DMS153 treated with DMSO at 0.1 percent for 48 hours (cell line): ENCODE results near the gene CDH4.

Experiments used
- DNase-seq: peaks from one replicate; lab custom pipeline; 2025; ENCODE audit not compliant: unreplicated experiment; lab: John Stamatoyannopoulos, UW

CDH4 gene

GRCh38 chr20:61640131-61640870, 388.2 kb downstream of the CDH4 start:
- DNase-seq, result no peak

- DNase-seq, result no peak
Observed at GRCh38 chr20:61640871-61641245, 388.8 kb downstream of the CDH4 start.

GRCh38 chr20:61643656-61644377, 391.8 kb downstream of the CDH4 start:
- no peak for DNase-seq

- no peak for DNase-seq
Observed at GRCh38 chr20:61644378-61645076, 392.5 kb downstream of the CDH4 start.

DNA sequence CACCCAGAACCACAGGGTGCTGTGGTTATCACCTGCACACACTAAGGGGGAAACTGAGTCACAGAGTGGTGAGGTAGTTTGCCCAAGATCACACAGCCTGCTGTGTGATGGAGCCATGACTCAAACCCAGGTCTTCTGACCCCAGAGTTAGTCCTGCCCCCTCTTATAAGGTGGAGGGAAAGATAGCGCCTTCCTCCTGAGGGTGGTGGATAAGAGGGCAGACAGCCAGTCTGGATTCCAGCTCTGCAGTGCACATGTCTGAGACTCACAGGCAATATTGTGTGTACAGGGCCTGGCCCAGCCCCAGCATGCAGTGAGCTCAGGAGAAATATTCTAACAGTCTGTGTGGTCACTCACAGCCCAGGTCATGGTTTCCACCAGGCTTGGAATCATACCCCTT, 393.7 kb downstream of the CDH4 start:
- no peak for DNase-seq

GRCh38 chr20:61646453-61646852, 394.4 kb downstream of the CDH4 start:
- no peak for DNase-seq

GRCh38 chr20:61646986-61647385, 394.9 kb downstream of the CDH4 start:
- DNase-seq, result no peak

- DNase-seq, result no peak
Observed at GRCh38 chr20:61647702-61648101, 395.6 kb downstream of the CDH4 start.

DNA sequence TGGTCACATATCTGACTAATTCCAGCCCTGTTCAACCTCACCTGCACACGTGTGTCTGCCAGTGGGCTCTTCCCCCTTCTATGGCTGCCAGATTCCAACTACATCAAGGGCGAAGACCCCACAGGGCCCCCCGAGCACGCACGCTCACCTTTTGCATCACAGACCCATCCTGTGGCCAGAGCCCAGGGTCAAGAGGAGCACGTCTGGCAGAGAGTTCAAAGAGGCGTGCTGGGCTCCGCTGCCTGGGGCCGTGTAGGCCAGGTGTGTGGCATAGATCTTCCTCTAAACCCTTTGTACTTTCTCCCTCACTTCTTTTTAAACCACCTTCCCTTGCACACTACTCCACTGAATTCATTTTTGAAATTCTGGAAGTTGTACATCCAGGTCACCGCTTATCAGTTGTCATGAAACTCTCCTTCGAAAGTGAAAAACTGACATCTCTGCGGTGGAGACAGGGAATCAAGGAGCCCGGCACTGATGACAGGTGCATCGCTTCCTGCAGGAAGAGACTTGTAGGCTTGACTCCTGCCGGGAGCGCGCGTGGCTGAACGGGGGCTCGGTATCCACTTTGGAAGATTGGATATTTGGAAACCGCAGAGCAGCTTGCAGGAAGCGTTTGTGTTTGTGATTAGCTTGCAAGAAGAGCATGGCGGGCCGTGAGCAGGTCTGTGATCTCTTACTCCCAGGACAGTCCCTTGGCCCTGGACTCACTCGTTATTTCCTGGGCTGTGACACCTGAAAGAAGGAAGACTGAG, 397.2 kb downstream of the CDH4 start:
- DNase-seq, result no peak

GRCh38 chr20:61649860-61650162, 397.8 kb downstream of the CDH4 start:
- DNase-seq, result no peak

DNA sequence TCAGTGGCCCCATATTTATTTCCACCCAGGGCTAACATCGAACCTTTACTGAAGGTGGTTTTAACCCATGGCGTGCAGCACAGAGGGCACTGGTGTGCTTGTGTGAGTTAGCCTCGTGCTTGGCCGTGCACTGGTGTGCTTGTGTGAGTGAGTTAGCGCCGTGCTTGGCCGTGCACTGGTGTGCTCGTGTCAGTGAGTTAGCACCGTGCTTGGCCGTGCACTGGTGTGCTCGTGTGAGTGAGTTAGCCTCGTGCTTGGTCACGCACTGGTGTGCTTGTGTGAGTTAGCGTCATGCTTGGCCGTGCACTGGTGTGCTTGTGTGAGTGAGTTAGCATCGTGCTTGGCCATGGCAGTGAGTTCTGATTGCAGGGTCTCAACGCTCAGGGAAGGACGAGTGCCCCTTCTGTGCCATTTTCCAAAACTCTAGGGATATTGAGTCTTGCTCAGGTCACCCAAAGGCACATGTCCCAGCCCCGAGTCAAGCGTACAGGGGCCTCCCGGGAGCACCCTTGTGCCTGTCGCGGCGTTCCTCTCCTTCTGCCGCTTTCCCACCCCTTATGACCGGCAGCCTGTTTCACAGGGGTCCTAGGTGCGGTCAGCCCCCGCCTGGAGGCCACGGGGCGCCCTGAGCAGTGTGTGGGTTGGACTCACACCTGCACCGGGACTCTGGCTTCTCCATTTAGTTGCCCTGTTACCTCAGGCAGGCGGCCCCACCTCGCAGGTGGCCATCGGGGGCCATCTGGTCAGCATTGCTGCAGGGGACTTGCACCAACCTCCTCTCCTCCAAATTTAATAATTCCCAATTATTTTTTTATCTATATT, 399.1 kb downstream of the CDH4 start:
- no peak for DNase-seq

GRCh38 chr20:61652146-61652545, 400.1 kb downstream of the CDH4 start:
- no peak for DNase-seq

GRCh38 chr20:61654726-61655125, 402.7 kb downstream of the CDH4 start:
- DNase-seq, result no peak

GRCh38 chr20:61655591-61655990, 403.5 kb downstream of the CDH4 start:
- no peak for DNase-seq

DNA sequence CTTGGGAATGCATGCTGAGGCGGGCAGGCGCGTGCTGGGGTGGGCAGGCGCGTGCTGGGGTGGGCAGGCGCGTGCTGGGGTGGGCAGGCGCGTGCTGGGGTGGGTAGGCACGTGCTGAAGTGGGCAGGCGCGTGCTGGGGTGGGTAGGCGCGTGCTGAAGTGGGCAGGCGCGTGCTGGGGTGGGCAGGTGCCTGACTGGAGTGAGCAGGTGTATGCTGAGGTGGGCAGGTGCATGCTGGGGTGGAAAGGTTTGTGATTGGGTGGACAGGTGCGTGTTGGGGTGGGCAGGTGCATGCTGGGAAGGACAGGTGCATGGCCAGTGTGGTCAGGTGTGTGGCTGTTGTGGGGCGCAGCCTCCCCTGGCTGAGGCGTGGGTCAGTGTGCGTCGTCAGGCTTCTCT, 404.1 kb downstream of the CDH4 start:
- no peak for DNase-seq

GRCh38 chr20:61657721-61658377, 405.8 kb downstream of the CDH4 start:
- no peak for DNase-seq

DNA sequence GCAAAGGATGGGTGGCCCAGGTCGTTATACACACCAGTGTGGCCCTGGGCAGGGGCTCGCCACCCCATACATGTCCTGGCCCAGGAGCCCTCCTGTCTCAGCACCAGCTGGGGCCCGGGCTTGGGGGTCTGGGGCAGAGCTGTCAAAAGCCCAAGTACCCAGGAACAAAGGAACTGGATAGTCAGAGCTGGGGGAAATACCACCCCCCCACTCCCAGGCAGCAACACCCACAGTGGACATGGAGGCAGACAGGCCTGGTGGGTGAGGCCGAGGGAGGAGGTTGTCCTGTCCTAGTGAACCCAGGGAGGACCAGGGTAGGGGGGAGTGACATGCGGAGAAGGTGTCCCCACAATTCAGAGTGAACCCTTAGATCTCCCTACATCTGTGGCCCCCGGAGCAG, 406.5 kb downstream of the CDH4 start:
- DNase-seq, result no peak

GRCh38 chr20:61659246-61659993, 407.4 kb downstream of the CDH4 start:
- no peak for DNase-seq

DNA sequence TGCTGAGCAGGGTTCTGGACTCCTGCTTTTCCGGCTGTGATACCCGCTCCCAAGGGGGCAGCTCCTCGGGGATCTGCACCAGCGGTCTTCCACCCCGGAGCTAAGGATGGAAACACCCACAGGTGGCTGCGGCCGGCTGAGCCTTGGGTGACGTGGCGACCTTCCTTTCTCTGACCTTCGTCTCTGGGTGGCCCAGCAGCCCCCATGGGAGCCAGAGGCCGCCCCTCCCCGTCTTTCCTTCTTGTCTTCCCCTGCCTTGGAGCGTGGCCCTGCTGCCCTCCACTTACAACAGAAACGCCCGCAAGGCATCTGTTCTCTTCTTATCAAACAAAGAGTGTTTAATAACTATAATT, 407.9 kb downstream of the CDH4 start:
- no peak for DNase-seq

- DNase-seq, result no peak
Observed at GRCh38 chr20:61660559-61660958, 408.5 kb downstream of the CDH4 start.
